DOHH2 (cell line): ENCODE measurements around the gene TF.

Experiments used
- H3F3A ChIP-seq: fragments of 200-600 bp; sonication (generic), shearing (Covaris generic); 2 replicates; pipeline ENCODE4 v1.6.0; 2016; ENCODE audit warnings: antibody characterized with exemption, mild to moderate bottlenecking; ENCODE audit not compliant: control insufficient read depth, insufficient read depth
- H3K27ac ChIP-seq: fragments of 200-600 bp; sonication (generic); 2 replicates; pipeline ENCODE4 v1.5.1; 2014; ENCODE audit warnings: low read depth, mild to moderate bottlenecking, low read length, moderate library complexity
- H3K27me3 ChIP-seq: fragments of 200-600 bp; sonication (generic); 2 replicates; pipeline ENCODE4 v1.6.1; 2014; ENCODE audit warnings: mild to moderate bottlenecking, low read length, mixed read lengths; ENCODE audit not compliant: control insufficient read depth
- H3K36me3 ChIP-seq: fragments of 200-600 bp; sonication (generic); 2 replicates; pipeline ENCODE4 v1.6.1; 2014; ENCODE audit warnings: mild to moderate bottlenecking, low read length, moderate library complexity, mixed read lengths; ENCODE audit not compliant: control insufficient read depth
- H3K4me1 ChIP-seq: fragments of 200-600 bp; sonication (generic); 2 replicates; pipeline ENCODE4 v1.6.1; 2014; ENCODE audit warnings: mild to moderate bottlenecking, low read length, mixed read lengths; ENCODE audit not compliant: control insufficient read depth
- H3K4me2 ChIP-seq: fragments of 200-600 bp; sonication (generic); 2 replicates; pipeline ENCODE4 v1.6.0; 2014; ENCODE audit warnings: mild to moderate bottlenecking, low read length, moderate library complexity
- H3K4me3 ChIP-seq: fragments of 200-600 bp; sonication (generic); 2 replicates; pipeline ENCODE4 v1.5.1; 2014; ENCODE audit warnings: mild to moderate bottlenecking, low read length, mixed read lengths
- H3K79me2 ChIP-seq: fragments of 200-600 bp; sonication (generic); 2 replicates; pipeline ENCODE4 v1.6.1; 2014; ENCODE audit warnings: mild to moderate bottlenecking, low read length, mixed read lengths; ENCODE audit not compliant: control insufficient read depth
- H3K9me2 ChIP-seq: fragments of 200-600 bp; sonication (generic); replicated peaks from 2 replicates; pipeline ENCODE4 v1.6.1; 2014; ENCODE audit warnings: mild to moderate bottlenecking, low read length, mixed read lengths; ENCODE audit not compliant: control insufficient read depth
- H3K9me3 ChIP-seq: fragments of 200-600 bp; sonication (generic); 2 replicates; pipeline ENCODE4 v1.6.1; 2014; ENCODE audit warnings: antibody characterized with exemption, low read length, mixed read lengths; ENCODE audit not compliant: control insufficient read depth, insufficient read depth
- H4K20me1 ChIP-seq: fragments of 200-600 bp; sonication (generic); 2 replicates; pipeline ENCODE4 v1.6.0; 2014; ENCODE audit warnings: low read depth, mild to moderate bottlenecking, antibody characterized with exemption, low read length, moderate library complexity; ENCODE audit not compliant: control insufficient read depth, insufficient read depth
- EZH2phosphoT487 ChIP-seq: fragments of 200-600 bp; sonication (generic); IDR thresholded peaks from 2 replicates; pipeline ENCODE4 v1.6.1; 2017; ENCODE audit warnings: borderline replicate concordance, mild to moderate bottlenecking, antibody characterized with exemption, low read length, moderate library complexity, mixed read lengths
- TF ChIP-seq, protein P1 (sequence below): fragments of 200-600 bp; sonication (generic); IDR thresholded peaks from one replicate; pipeline ENCODE4 v1.5.1; 2014; ENCODE audit warnings: antibody characterized with exemption, mild to moderate bottlenecking, low read depth, low read length; ENCODE audit not compliant: poor library complexity, severe bottlenecking

Gene TF

DNA sequence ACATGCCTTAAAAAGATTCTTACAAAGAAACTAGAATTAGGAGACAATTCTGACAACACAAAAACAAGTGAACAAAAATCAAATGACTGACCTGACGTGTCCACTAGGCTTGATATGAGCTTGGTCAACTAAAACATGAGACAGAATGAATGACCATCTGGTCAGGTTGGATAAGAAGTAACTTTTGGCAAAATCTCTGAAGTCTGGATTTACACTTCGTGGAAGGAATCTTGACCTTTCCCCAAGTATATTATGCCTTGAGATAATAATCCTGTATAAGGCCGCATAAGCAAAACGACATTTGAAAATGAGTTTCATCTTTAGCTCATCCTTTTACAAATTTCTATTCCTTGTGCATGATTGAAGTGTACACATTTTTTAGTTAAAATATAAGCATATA, 1.1 kb upstream of the TF start:
- H4K20me1 ChIP-seq = no peaks in the 10 kb centered on the region
- no peak for TF ChIP-seq EZH2phosphoT487
- TF ChIP-seq, protein P1, sequence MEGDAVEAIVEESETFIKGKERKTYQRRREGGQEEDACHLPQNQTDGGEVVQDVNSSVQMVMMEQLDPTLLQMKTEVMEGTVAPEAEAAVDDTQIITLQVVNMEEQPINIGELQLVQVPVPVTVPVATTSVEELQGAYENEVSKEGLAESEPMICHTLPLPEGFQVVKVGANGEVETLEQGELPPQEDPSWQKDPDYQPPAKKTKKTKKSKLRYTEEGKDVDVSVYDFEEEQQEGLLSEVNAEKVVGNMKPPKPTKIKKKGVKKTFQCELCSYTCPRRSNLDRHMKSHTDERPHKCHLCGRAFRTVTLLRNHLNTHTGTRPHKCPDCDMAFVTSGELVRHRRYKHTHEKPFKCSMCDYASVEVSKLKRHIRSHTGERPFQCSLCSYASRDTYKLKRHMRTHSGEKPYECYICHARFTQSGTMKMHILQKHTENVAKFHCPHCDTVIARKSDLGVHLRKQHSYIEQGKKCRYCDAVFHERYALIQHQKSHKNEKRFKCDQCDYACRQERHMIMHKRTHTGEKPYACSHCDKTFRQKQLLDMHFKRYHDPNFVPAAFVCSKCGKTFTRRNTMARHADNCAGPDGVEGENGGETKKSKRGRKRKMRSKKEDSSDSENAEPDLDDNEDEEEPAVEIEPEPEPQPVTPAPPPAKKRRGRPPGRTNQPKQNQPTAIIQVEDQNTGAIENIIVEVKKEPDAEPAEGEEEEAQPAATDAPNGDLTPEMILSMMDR = no peak

GRCh38 chr3:133746712-133747066, 496 bp downstream of the TF start:
- H3K4me3 ChIP-seq = no peak overlapping the region

More for the DNA sequence above, 1.1 kb upstream of the TF start:
- no peaks in the 10 kb centered on the region for H3K9me3 ChIP-seq
- H3K79me2 ChIP-seq = no peaks in the 10 kb centered on the region
- no peaks in the 10 kb centered on the region for H3K9me2 ChIP-seq
- H3K4me3 ChIP-seq = no peak overlapping the region
- no peaks in the 10 kb centered on the region for H3K4me1 ChIP-seq
- no peak overlapping the region for H3K4me2 ChIP-seq
- H3K36me3 ChIP-seq = no peaks in the 10 kb centered on the region
- no peaks in the 10 kb centered on the region for H3F3A ChIP-seq
- no peak overlapping the region for H3K27ac ChIP-seq
- H3K27me3 ChIP-seq = peaks cover 3% of the 10 kb centered on the region; the same call in 1 of the 2 replicates

DNA sequence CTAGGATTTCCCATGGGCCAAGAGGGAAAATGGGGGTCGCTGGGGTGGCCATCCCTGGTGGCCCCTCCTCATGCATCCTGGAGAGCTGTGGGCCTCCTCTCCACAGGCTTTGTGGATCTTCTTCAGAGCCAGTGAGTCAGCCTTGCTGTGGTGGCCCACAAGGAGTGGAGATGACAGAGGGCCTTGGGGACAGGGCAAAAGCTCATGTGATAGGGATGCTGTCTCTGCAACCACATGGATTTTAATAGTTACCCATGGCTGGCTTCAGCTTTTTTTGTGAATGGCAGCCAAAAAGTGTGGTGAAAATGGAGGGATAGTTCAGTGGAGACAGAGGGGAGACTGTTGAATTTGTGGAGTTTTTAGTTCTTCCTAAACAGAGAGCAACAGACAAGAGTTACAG, 1.2 kb downstream of the TF start:
- Histone ChIP-seq H3K4me1 (no peaks in the 10 kb centered on the region), H3K79me2 (no peaks in the 10 kb centered on the region), H3K36me3 (no peaks in the 10 kb centered on the region), H3K4me2 (no peak overlapping the region), H3K9me2 (no peaks in the 10 kb centered on the region), H3K9me3 (no peaks in the 10 kb centered on the region), H3F3A (no peaks in the 10 kb centered on the region), H4K20me1 (no peaks in the 10 kb centered on the region), H3K27me3 (peaks cover 3% of the 10 kb centered on the region; the same call in 1 of the 2 replicates), H3K27ac (no peak overlapping the region), H3K4me3 (no peak overlapping the region)
- TF ChIP-seq EZH2phosphoT487 = no peak
- TF ChIP-seq, protein P1 = no peak

More at GRCh38 chr3:133746712-133747066, 496 bp downstream of the TF start:
- H3K27me3 ChIP-seq = peaks cover 3% of the 10 kb centered on the region; the same call in 1 of the 2 replicates
- no peaks in the 10 kb centered on the region for H3K9me2 ChIP-seq
- H3F3A ChIP-seq = no peaks in the 10 kb centered on the region
- no peak overlapping the region for H3K4me2 ChIP-seq
- H3K4me1 ChIP-seq = no peaks in the 10 kb centered on the region
- H3K36me3 ChIP-seq = no peaks in the 10 kb centered on the region
- TF ChIP-seq EZH2phosphoT487 = no peak
- TF ChIP-seq, protein P1 = no peak
- no peaks in the 10 kb centered on the region for H3K9me3 ChIP-seq
- H3K79me2 ChIP-seq = no peaks in the 10 kb centered on the region
- H4K20me1 ChIP-seq = no peaks in the 10 kb centered on the region
- H3K27ac ChIP-seq = no peak overlapping the region
